SU-DHL-6 (cell line): Measurements from ENCODE around the gene HOXA3.

Source experiments
- H2AFZ ChIP-seq: fragments of 200-600 bp; sonication (generic); 2 replicates; pipeline ENCODE4 v1.6.1; 2014; ENCODE audit warnings: low read depth, mild to moderate bottlenecking, moderate library complexity, mixed read lengths, antibody characterized with exemption, low read length; ENCODE audit not compliant: severe bottlenecking
- H3F3A ChIP-seq: fragments of 200-600 bp; shearing (Covaris generic); 2 replicates; pipeline ENCODE4 v1.6.0; 2016; ENCODE audit warnings: antibody characterized with exemption, mild to moderate bottlenecking; ENCODE audit not compliant: insufficient read depth
- H3K27ac ChIP-seq: fragments of 200-600 bp; sonication (generic); 2 replicates; pipeline ENCODE4 v1.5.1; 2016; ENCODE audit warnings: low read depth, mild to moderate bottlenecking, low read length, moderate library complexity, mixed read lengths
- H3K27me3 ChIP-seq: fragments of 200-600 bp; sonication (generic), shearing (Covaris generic); 2 replicates; pipeline ENCODE4 v1.6.0; 2014; ENCODE audit warnings: mild to moderate bottlenecking, low read length
- H3K36me3 ChIP-seq: fragments of 200-600 bp; sonication (generic); 2 replicates; pipeline ENCODE4 v1.6.1; 2014; ENCODE audit warnings: mild to moderate bottlenecking, low read length, mixed read lengths
- H3K4me2 ChIP-seq: fragments of 300-600, 200-600 bp; shearing (Covaris generic), sonication (generic); 2 replicates; pipeline ENCODE4 v1.6.0; 2014; ENCODE audit warnings: low read length, low read depth, mild to moderate bottlenecking; ENCODE audit not compliant: poor library complexity, severe bottlenecking
- H3K4me3 ChIP-seq: fragments of 200-600 bp; sonication (generic); 2 replicates; pipeline ENCODE4 v1.5.1; 2014; ENCODE audit warnings: antibody characterized with exemption, low read length, mild to moderate bottlenecking, mixed read lengths; ENCODE audit not compliant: insufficient read depth, poor library complexity, severe bottlenecking
- H3K79me2 ChIP-seq: fragments of 200-600 bp; sonication (generic); 2 replicates; pipeline ENCODE4 v1.6.1; 2014; ENCODE audit warnings: mild to moderate bottlenecking, low read length, moderate library complexity; ENCODE audit not compliant: insufficient read depth
- H3K9ac ChIP-seq: fragments of 200-600 bp; sonication (generic); 2 replicates; pipeline ENCODE4 v1.7.0; 2014; ENCODE audit warnings: mild to moderate bottlenecking, low read length
- H3K9me2 ChIP-seq: fragments of 200-600 bp; sonication (generic); replicated peaks from 2 replicates; pipeline ENCODE4 v1.6.1; 2014; ENCODE audit warnings: low read length; ENCODE audit not compliant: insufficient read depth
- H3K9me3 ChIP-seq: fragments of 200-600 bp; sonication (generic); 2 replicates; pipeline ENCODE4 v1.6.1; 2014; ENCODE audit warnings: low read length, mixed read lengths; ENCODE audit not compliant: insufficient read depth
- H4K20me1 ChIP-seq: fragments of 200-600 bp; sonication (generic); 2 replicates; pipeline ENCODE4 v1.6.1; 2014; ENCODE audit warnings: low read depth, mild to moderate bottlenecking, antibody characterized with exemption, low read length, moderate library complexity, mixed read lengths
- CTCF ChIP-seq: fragments of 200-600 bp; sonication (generic); IDR thresholded peaks from one replicate; pipeline ENCODE4 v1.5.1; 2017; ENCODE audit warnings: antibody characterized with exemption, mild to moderate bottlenecking, low read length, moderate library complexity; ENCODE audit not compliant: insufficient read depth, poor library complexity, severe bottlenecking
- EZH2phosphoT487 ChIP-seq: fragments of 200-600 bp; sonication (generic), shearing (Covaris generic); conservative IDR thresholded peaks from 2 replicates; pipeline ENCODE4 v1.6.1; 2018; ENCODE audit warnings: mild to moderate bottlenecking, antibody characterized with exemption, low read length, moderate library complexity, mixed read lengths

The HOXA3 gene

GRCh38 chr7:27078616-27079233, 73.7 kb downstream of the HOXA3 start:
- Histone ChIP-seq H3K9me2 (no peaks in the 10 kb centered on the region), H3K36me3 (no peaks in the 10 kb centered on the region), H3K4me3 (no peak overlapping the region), H3K27ac (no peak overlapping the region), H3K4me2 (no peak overlapping the region), H3F3A (no peaks in the 10 kb centered on the region), H3K9ac (no peak overlapping the region), H3K27me3 (no peaks in the 10 kb centered on the region), H3K79me2 (no peaks in the 10 kb centered on the region), H3K9me3 (no peaks in the 10 kb centered on the region), H4K20me1 (no peaks in the 10 kb centered on the region), H2AFZ (no peak overlapping the region)
- no peak for TF ChIP-seq CTCF
- TF ChIP-seq EZH2phosphoT487: no peak

- Histone ChIP-seq H3K4me3 (no peak overlapping the region), H4K20me1 (no peaks in the 10 kb centered on the region), H3K36me3 (no peaks in the 10 kb centered on the region), H3K4me2 (no peak overlapping the region), H3K79me2 (no peaks in the 10 kb centered on the region), H3K9ac (no peak overlapping the region), H3K9me3 (no peaks in the 10 kb centered on the region), H3K27ac (no peak overlapping the region), H2AFZ (no peak overlapping the region), H3F3A (no peaks in the 10 kb centered on the region), H3K27me3 (no peaks in the 10 kb centered on the region), H3K9me2 (no peaks in the 10 kb centered on the region)
- no peak for TF ChIP-seq EZH2phosphoT487
- no peak for TF ChIP-seq CTCF
These were observed 79.3 kb downstream of the HOXA3 start for GRCh38 chr7:27073076-27073475.

- Histone ChIP-seq H3F3A (no peaks in the 10 kb centered on the region), H3K9me3 (no peaks in the 10 kb centered on the region), H3K79me2 (no peaks in the 10 kb centered on the region), H3K9me2 (no peaks in the 10 kb centered on the region), H3K4me2 (no peak overlapping the region), H4K20me1 (no peaks in the 10 kb centered on the region), H3K27me3 (no peaks in the 10 kb centered on the region), H3K36me3 (no peaks in the 10 kb centered on the region), H3K4me3 (no peak overlapping the region), H3K27ac (no peak overlapping the region), H3K9ac (no peak overlapping the region), H2AFZ (no peak overlapping the region)
- TF ChIP-seq EZH2phosphoT487 (no peak), CTCF (no peak)
These were observed 80.6 kb downstream of the HOXA3 start for GRCh38 chr7:27071622-27072390.
